HepG2 (cell line): ENCODE measurements around the gene TIAM1. TPM values are rescaled to one million over a fixed set of nuclear protein-coding genes. Genes with fewer than 3 reads are reported as not detected.

Source experiments
- ATAC-seq: fragments of 200-7000 bp; cut with Tn5 transposase; 3 replicates; pipeline ENCODE4 v1.9.1; 2020; ENCODE audit warnings: mild to moderate bottlenecking, moderate library complexity
- BruUV-seq: library from RNA; stranded (reverse); fragments of 400-500 nt; replicated peaks from 2 replicates; lab custom pipeline; 2021; lab: Mats Ljungman, UMichigan
- CTCF ChIA-PET: fragments of 300-600 bp; formaldehyde crosslinking; extraction: SDS; loops from one replicate; lab custom pipeline; 2021; ENCODE audit warnings: low total read pairs, inconsistent platforms, low intra/inter-chr PET ratio; lab: Yijun Ruan, JAX
- POLR2A ChIA-PET: fragments of 350-600 bp; sonication (Branson Sonifier 250); formaldehyde crosslinking; loops from one replicate; lab custom pipeline; 2020; ENCODE audit warnings: antibody characterized with exemption, inconsistent platforms; lab: Yijun Ruan, JAX
- DNase-seq: peaks from one replicate; pipeline ENCODE4 v3.0.0-alpha.2; 2015; ENCODE audit warnings: low spot score
- FAIRE-seq: peaks from 3 replicates; lab custom pipeline; 2011; peaks lifted over from hg19 to GRCh38; lab: Jason Lieb, UNC
- H2AFZ ChIP-seq: one replicate; pipeline ENCODE4 v1.6.1; 2011; ENCODE audit warnings: low read length, inconsistent platforms
- H3K27ac ChIP-seq: fragments of 300-600 bp; 3 replicates; pipeline ENCODE4 v1.8.0; 2011; ENCODE audit warnings: mixed run types, mild to moderate bottlenecking, mixed read lengths, low read length, inconsistent platforms; ENCODE audit not compliant: insufficient read depth; ENCODE audit errors: extremely low read length
- H3K27me3 ChIP-seq, 2 experiments: fragments of 200-600 bp in 1 of 2; 2 replicates in 1 of 2; 3 replicates in 1 of 2; pipeline versions ENCODE4 v1.6.0 to v1.8.0; 2011; ENCODE audit warnings: low read length in 2 of 2, mild to moderate bottlenecking in 2 of 2, moderate library complexity in 2 of 2, inconsistent platforms in 1 of 2; ENCODE audit not compliant: insufficient read depth in 2 of 2, control insufficient read depth in 1 of 2
- H3K36me3 ChIP-seq, 2 experiments: fragments of 200-600 bp in 1 of 2; replicated peaks in 1 of 2; 2 replicates in 1 of 2; 3 replicates in 1 of 2; pipeline versions ENCODE4 v1.5.1 to v1.8.0; 2011; ENCODE audit warnings: low read length in 2 of 2, inconsistent platforms in 1 of 2; ENCODE audit not compliant: insufficient read depth in 2 of 2, control insufficient read depth in 1 of 2
- H3K4me1 ChIP-seq: 2 replicates; pipeline ENCODE4 v1.5.1; 2012; ENCODE audit warnings: low read length, inconsistent platforms; ENCODE audit not compliant: insufficient read depth
- H3K4me2 ChIP-seq: 2 replicates; pipeline ENCODE4 v1.6.0; 2011; ENCODE audit warnings: low read depth, low read length, inconsistent platforms
- H3K4me3 ChIP-seq, 3 experiments: fragments of 200-600 bp in 1 of 3; sonication (generic), shearing (Covaris generic) in 1 of 3; replicated peaks in 1 of 3; 2 replicates each; pipeline ENCODE4 v1.5.1; 2011 to 2016; ENCODE audit warnings: low read length in 3 of 3, inconsistent platforms in 2 of 3, low read depth in 2 of 3, mild to moderate bottlenecking in 2 of 3, control low read depth in 1 of 3, mixed read lengths in 1 of 3; ENCODE audit not compliant: insufficient read depth in 1 of 3
- H3K79me2 ChIP-seq: one replicate; pipeline ENCODE4 v1.6.1; 2011; ENCODE audit warnings: low read length, inconsistent platforms; ENCODE audit not compliant: insufficient read depth
- H3K9ac ChIP-seq: 2 replicates; pipeline ENCODE4 v1.6.0; 2011; ENCODE audit warnings: mild to moderate bottlenecking, low read depth, low read length, inconsistent platforms; ENCODE audit not compliant: insufficient read depth
- H3K9me3 ChIP-seq: 2 replicates; pipeline ENCODE4 v1.5.1; 2012; ENCODE audit warnings: mild to moderate bottlenecking, low read length
- H4K20me1 ChIP-seq: 2 replicates; pipeline ENCODE4 v1.6.0; 2011; ENCODE audit warnings: inconsistent platforms, mild to moderate bottlenecking, low read length, moderate library complexity; ENCODE audit not compliant: insufficient read depth
- CBX5 ChIP-seq: sonication (generic); formaldehyde crosslinking; IDR thresholded peaks from 2 replicates; pipeline ENCODE4 v1.4.0; 2020; ENCODE audit warnings: missing genetic modification reagents, borderline replicate concordance
- ETV6 ChIP-seq: sonication (generic); formaldehyde crosslinking; conservative IDR thresholded peaks from 2 replicates; pipeline ENCODE4 v1.4.0; 2020; ENCODE audit warnings: missing genetic modification reagents
- MAFF ChIP-seq: IDR thresholded peaks from 2 replicates; pipeline ENCODE4 v1.6.1; 2011; ENCODE audit warnings: low read depth, low read length, improper control_type of control experiment
- NR2F1 ChIP-seq, 2 experiments: fragments of 450-650 bp in 1 of 2; formaldehyde crosslinking in 1 of 2; IDR thresholded peaks; 2 replicates each; pipeline versions ENCODE4 v1.5.0 to v1.6.1; 2016 to 2020; ENCODE audit warnings: mild to moderate bottlenecking in 1 of 2, missing compliant biosample characterization in 1 of 2, missing genetic modification reagents in 1 of 2, moderate library complexity in 1 of 2
- SOX5 ChIP-seq: IDR thresholded peaks from 2 replicates; pipeline ENCODE4 v1.6.1; 2016; ENCODE audit warnings: borderline replicate concordance
- SRF ChIP-seq: IDR thresholded peaks from 2 replicates; pipeline ENCODE4 v1.6.1; 2011; ENCODE audit warnings: mild to moderate bottlenecking, low read depth, low read length, moderate library complexity
- ZBTB38 ChIP-seq: sonication (generic); formaldehyde crosslinking; IDR thresholded peaks from 2 replicates; pipeline ENCODE4 v1.5.1; 2020; ENCODE audit warnings: mild to moderate bottlenecking, missing genetic modification reagents
- ZNF263 ChIP-seq: sonication (generic); formaldehyde crosslinking; IDR thresholded peaks from 2 replicates; pipeline ENCODE4 v1.4.0; 2020; ENCODE audit warnings: missing genetic modification reagents
- ZNF615 ChIP-seq: sonication (generic); formaldehyde crosslinking; IDR thresholded peaks from 2 replicates; pipeline ENCODE4 v1.5.0; 2020; ENCODE audit warnings: mild to moderate bottlenecking, missing genetic modification reagents, borderline replicate concordance
- ZNF776 ChIP-seq: sonication (generic); formaldehyde crosslinking; IDR thresholded peaks from 2 replicates; pipeline ENCODE4 v1.4.0; 2020; ENCODE audit warnings: mild to moderate bottlenecking, missing genetic modification reagents
- ZNF883 ChIP-seq: sonication (generic); formaldehyde crosslinking; IDR thresholded peaks from 2 replicates; pipeline ENCODE4 v1.5.1; 2020; ENCODE audit warnings: mild to moderate bottlenecking, missing genetic modification reagents; ENCODE audit errors: not compliant biosample characterization
- ZZZ3 ChIP-seq: sonication (generic); formaldehyde crosslinking; IDR thresholded peaks from 2 replicates; pipeline ENCODE4 v1.4.0; 2020; ENCODE audit warnings: missing genetic modification reagents, mild to moderate bottlenecking, borderline replicate concordance
- in situ Hi-C: cut with HindIII; loops from 2 replicates; pipeline ENCODE4 v1.10.0; 2017; ENCODE audit warnings: low pct_unique_long_range_greater_than_20kb; ENCODE audit not compliant: extremely low pct_ligation_motif_present
- intact Hi-C: fragments of 100-400 bp; cut with micrococcal nuclease; formaldehyde crosslinking; loops from one replicate; pipeline ENCODE4 v1.10.0; 2022; ENCODE audit not compliant: unreplicated experiment
- polyA plus RNA-seq, 8 experiments: library from polyadenylated mRNA; depleted of rRNA in 3 of 8; stranded (reverse) in 7 of 8; unstranded in 1 of 8; fragments of >200 nt; fragmentation: Illumina TruSeq in 4 of 8; extraction: Trizol in 4 of 8; gene quantifications; 2 replicates each; pipeline versions ENCODE4 v1.2.1 to v1.2.3, GENCODE V29; 2011 to 2016; ENCODE audit warnings: low read depth in 4 of 8, missing spikeins in 1 of 8, mixed read lengths in 1 of 8; ENCODE audit not compliant: insufficient read depth in 1 of 8
- total RNA-seq, 5 experiments: library from RNA; depleted of rRNA; stranded (reverse); fragments of >200 nt; fragmentation: Illumina TruSeq; extraction: Trizol; gene quantifications; 2 replicates each; pipeline ENCODE4 v1.2.3, GENCODE V29; 2016; ENCODE audit warnings: low read depth in 1 of 5
- TF ChIP-seq, protein P1 (sequence below): sonication (generic); formaldehyde crosslinking; IDR thresholded peaks from 2 replicates; pipeline ENCODE4 v1.4.0; 2020; ENCODE audit warnings: mild to moderate bottlenecking, missing genetic modification reagents, borderline replicate concordance
- TF ChIP-seq, protein P2 (sequence below): sonication (generic); formaldehyde crosslinking; IDR thresholded peaks from 2 replicates; pipeline ENCODE4 v1.5.1; 2020; ENCODE audit warnings: missing genetic modification reagents, mild to moderate bottlenecking, borderline replicate concordance
- TF ChIP-seq, protein P3 (sequence below): sonication (generic); formaldehyde crosslinking; IDR thresholded peaks from 2 replicates; pipeline ENCODE4 v1.5.1; 2020; ENCODE audit warnings: missing genetic modification reagents, mild to moderate bottlenecking, borderline replicate concordance

TIAM1 gene
- total and polyA plus RNA-seq, 2 of the 13 experiments (the other 11 are each of a cell fraction or from before 2014, with no cell fraction given), result 0.13 to 0.24 TPM

DNA sequence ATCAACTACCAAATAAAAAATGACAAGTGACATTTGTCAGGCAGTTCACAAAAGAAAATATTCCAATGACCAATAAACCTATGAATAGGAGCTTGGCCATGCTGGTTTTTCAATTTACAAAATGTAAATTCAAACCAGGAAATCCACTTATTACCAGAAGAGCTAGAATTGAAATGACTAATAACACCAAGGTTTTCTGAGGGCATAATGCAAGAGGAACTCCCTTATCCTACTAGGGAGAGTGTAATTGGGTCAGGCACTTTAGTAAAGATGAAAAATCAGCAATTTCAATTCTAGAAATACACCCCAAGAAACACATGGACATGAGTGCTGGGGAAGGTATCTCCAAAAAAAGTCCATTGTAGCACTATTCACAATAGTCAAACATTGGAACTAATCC is 16.7 kb upstream of the TIAM1 start:
- ChIA-PET POLR2A (no interaction called here), CTCF (no interaction called here)
- FAIRE-seq (no peak), DNase-seq (no peak), ATAC-seq (no peak)
- no TSS peak for BruUV-seq
- intact Hi-C loops, result no loop called here
- Histone ChIP-seq H3K27ac (no peak overlapping the region), H3K27me3 (no peaks in the 10 kb centered on the region), H3K4me3 (no peak overlapping the region), H3K9ac (no peak overlapping the region), H2AFZ (no peak overlapping the region), H3K4me1 (no peaks in the 10 kb centered on the region), H4K20me1 (no peaks in the 10 kb centered on the region), H3K79me2 (no peaks in the 10 kb centered on the region), H3K36me3 (no peaks in the 10 kb centered on the region), H3K4me2 (no peak overlapping the region), H3K9me3 (no peaks in the 10 kb centered on the region)
- in situ Hi-C loops, result no loop called here
- TF ChIP-seq CBX5 (CRISPR knock-in tag) (no peak), SRF (no peak), ZNF883 (CRISPR knock-in tag) (no peak), ZZZ3 (CRISPR knock-in tag) (no peak), ZNF615 (CRISPR knock-in tag) (no peak), ETV6 (CRISPR knock-in tag) (no peak), ZBTB38 (CRISPR knock-in tag) (no peak), MAFF (no peak), NR2F1 (CRISPR knock-in tag; IDR thresholded peaks at IDR 0.05) (no peak), ZNF263 (CRISPR knock-in tag) (no peak), ZNF776 (no peak), SOX5 (CRISPR knock-in tag) (no peak)
- TF ChIP-seq, protein P1, sequence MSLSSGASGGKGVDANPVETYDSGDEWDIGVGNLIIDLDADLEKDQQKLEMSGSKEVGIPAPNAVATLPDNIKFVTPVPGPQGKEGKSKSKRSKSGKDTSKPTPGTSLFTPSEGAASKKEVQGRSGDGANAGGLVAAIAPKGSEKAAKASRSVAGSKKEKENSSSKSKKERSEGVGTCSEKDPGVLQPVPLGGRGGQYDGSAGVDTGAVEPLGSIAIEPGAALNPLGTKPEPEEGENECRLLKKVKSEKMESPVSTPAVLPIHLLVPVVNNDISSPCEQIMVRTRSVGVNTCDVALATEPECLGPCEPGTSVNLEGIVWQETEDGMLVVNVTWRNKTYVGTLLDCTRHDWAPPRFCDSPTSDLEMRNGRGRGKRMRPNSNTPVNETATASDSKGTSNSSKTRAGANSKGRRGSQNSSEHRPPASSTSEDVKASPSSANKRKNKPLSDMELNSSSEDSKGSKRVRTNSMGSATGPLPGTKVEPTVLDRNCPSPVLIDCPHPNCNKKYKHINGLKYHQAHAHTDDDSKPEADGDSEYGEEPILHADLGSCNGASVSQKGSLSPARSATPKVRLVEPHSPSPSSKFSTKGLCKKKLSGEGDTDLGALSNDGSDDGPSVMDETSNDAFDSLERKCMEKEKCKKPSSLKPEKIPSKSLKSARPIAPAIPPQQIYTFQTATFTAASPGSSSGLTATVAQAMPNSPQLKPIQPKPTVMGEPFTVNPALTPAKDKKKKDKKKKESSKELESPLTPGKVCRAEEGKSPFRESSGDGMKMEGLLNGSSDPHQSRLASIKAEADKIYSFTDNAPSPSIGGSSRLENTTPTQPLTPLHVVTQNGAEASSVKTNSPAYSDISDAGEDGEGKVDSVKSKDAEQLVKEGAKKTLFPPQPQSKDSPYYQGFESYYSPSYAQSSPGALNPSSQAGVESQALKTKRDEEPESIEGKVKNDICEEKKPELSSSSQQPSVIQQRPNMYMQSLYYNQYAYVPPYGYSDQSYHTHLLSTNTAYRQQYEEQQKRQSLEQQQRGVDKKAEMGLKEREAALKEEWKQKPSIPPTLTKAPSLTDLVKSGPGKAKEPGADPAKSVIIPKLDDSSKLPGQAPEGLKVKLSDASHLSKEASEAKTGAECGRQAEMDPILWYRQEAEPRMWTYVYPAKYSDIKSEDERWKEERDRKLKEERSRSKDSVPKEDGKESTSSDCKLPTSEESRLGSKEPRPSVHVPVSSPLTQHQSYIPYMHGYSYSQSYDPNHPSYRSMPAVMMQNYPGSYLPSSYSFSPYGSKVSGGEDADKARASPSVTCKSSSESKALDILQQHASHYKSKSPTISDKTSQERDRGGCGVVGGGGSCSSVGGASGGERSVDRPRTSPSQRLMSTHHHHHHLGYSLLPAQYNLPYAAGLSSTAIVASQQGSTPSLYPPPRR (CRISPR knock-in tag), result no peak
- TF ChIP-seq, protein P2, sequence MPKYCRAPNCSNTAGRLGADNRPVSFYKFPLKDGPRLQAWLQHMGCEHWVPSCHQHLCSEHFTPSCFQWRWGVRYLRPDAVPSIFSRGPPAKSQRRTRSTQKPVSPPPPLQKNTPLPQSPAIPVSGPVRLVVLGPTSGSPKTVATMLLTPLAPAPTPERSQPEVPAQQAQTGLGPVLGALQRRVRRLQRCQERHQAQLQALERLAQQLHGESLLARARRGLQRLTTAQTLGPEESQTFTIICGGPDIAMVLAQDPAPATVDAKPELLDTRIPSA (CRISPR knock-in tag), result no peak
- TF ChIP-seq, protein P3, sequence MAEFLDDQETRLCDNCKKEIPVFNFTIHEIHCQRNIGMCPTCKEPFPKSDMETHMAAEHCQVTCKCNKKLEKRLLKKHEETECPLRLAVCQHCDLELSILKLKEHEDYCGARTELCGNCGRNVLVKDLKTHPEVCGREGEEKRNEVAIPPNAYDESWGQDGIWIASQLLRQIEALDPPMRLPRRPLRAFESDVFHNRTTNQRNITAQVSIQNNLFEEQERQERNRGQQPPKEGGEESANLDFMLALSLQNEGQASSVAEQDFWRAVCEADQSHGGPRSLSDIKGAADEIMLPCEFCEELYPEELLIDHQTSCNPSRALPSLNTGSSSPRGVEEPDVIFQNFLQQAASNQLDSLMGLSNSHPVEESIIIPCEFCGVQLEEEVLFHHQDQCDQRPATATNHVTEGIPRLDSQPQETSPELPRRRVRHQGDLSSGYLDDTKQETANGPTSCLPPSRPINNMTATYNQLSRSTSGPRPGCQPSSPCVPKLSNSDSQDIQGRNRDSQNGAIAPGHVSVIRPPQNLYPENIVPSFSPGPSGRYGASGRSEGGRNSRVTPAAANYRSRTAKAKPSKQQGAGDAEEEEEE (CRISPR knock-in tag), result no peak
